H1 (cell line): Measurements from ENCODE around the gene HIVEP3. TPM values are rescaled to one million over a fixed set of nuclear protein-coding genes. Genes with fewer than 3 reads are reported as not detected.

ENCODE experiments used
- CTCF ChIA-PET: fragments of 300-600 bp; sonication (Branson Sonifier 250); formaldehyde crosslinking; loops from one replicate; lab custom pipeline; 2021; ENCODE audit not compliant: partially characterized antibody; lab: Charles Lee
- POLR2A ChIA-PET: fragments of 300-600 bp; sonication (Branson Sonifier 250); formaldehyde crosslinking; loops from one replicate; lab custom pipeline; 2021; ENCODE audit warnings: inconsistent platforms; ENCODE audit not compliant: partially characterized antibody; lab: Charles Lee
- DNase-seq, 2 experiments: peaks; one replicate each; pipeline versions ENCODE4 v3.0.0 to v3.0.0-alpha.2; 2010 to 2022; ENCODE audit warnings: low spot score in 2 of 2, low read depth in 1 of 2, mixed read lengths in 1 of 2
- FAIRE-seq: peaks from 2 replicates; lab custom pipeline; 2011; peaks lifted over from hg19 to GRCh38; lab: Jason Lieb, UNC
- H2AFZ ChIP-seq: 2 replicates; pipeline ENCODE4 v1.8.1; 2012; ENCODE audit warnings: low read length, inconsistent platforms
- H2AK5ac ChIP-seq: 2 replicates; pipeline ENCODE4 v1.6.1; 2013; ENCODE audit warnings: low read depth, low read length
- H2BK120ac ChIP-seq: replicated peaks from 2 replicates; pipeline ENCODE3; 2013; ENCODE audit warnings: low read depth, low read length, inconsistent platforms
- H2BK12ac ChIP-seq: 2 replicates; pipeline ENCODE4 v1.6.1; 2013; ENCODE audit warnings: low read depth, low read length
- H2BK15ac ChIP-seq: 2 replicates; pipeline ENCODE4 v1.6.1; 2013; ENCODE audit warnings: low read length
- H2BK20ac ChIP-seq: 2 replicates; pipeline ENCODE4 v1.6.1; 2013; ENCODE audit warnings: low read length
- H2BK5ac ChIP-seq: 2 replicates; pipeline ENCODE4 v1.6.1; 2013; ENCODE audit warnings: low read depth, low read length
- H3K14ac ChIP-seq: 2 replicates; pipeline ENCODE4 v1.6.1; 2013; ENCODE audit warnings: inconsistent platforms; ENCODE audit not compliant: insufficient read length
- H3K18ac ChIP-seq: 2 replicates; pipeline ENCODE4 v1.6.1; 2013; ENCODE audit warnings: low read length; ENCODE audit errors: extremely low read depth
- H3K23ac ChIP-seq: 2 replicates; pipeline ENCODE4 v1.6.1; 2013; ENCODE audit warnings: inconsistent platforms; ENCODE audit not compliant: insufficient read length
- H3K23me2 ChIP-seq: 2 replicates; pipeline ENCODE4 v1.6.1; 2013; ENCODE audit warnings: low read depth, low read length
- H3K27ac ChIP-seq: 2 replicates; pipeline ENCODE4 v1.6.1; 2011; ENCODE audit warnings: low read depth, low read length, inconsistent platforms
- H3K27me3 ChIP-seq, 4 experiments: replicated peaks in 1 of 4; 1 replicate in 1 of 4; 2 replicates in 3 of 4; pipeline versions ENCODE4 v1.6.1 to v1.8.1; 2011 to 2013; ENCODE audit warnings: low read length in 3 of 4, mild to moderate bottlenecking in 3 of 4, inconsistent platforms in 2 of 4, mixed read lengths in 2 of 4, moderate library complexity in 1 of 4; ENCODE audit not compliant: control insufficient read depth in 3 of 4, insufficient read depth in 3 of 4; ENCODE audit errors: extremely low read depth in 1 of 4
- H3K36me3 ChIP-seq, 4 experiments: 2 replicates each; pipeline versions ENCODE4 v1.6.1 to v1.8.1; 2011 to 2013; ENCODE audit warnings: mild to moderate bottlenecking in 4 of 4, low read length in 3 of 4, moderate library complexity in 2 of 4, control low read depth in 1 of 4, inconsistent platforms in 1 of 4; ENCODE audit not compliant: insufficient read depth in 4 of 4, control insufficient read depth in 2 of 4
- H3K4ac ChIP-seq: replicated peaks from 2 replicates; pipeline ENCODE3; 2013; ENCODE audit warnings: low read length, low read depth, mixed read lengths, inconsistent platforms; ENCODE audit not compliant: insufficient read length
- H3K4me1 ChIP-seq, 4 experiments: replicated peaks in 1 of 4; 1 replicate in 1 of 4; 2 replicates in 3 of 4; pipeline versions ENCODE4 v1.6.1 to v1.8.1; 2011 to 2013; ENCODE audit warnings: low read length in 3 of 4, inconsistent platforms in 2 of 4, mixed read lengths in 1 of 4; ENCODE audit not compliant: insufficient read depth in 4 of 4, control insufficient read depth in 3 of 4
- H3K4me2 ChIP-seq, 2 experiments: 2 replicates each; pipeline versions ENCODE4 v1.6.1 to v1.8.1; 2011 to 2013; ENCODE audit warnings: low read depth in 2 of 2, low read length in 2 of 2, control low read depth in 1 of 2, inconsistent platforms in 1 of 2, mild to moderate bottlenecking in 1 of 2; ENCODE audit not compliant: insufficient read depth in 1 of 2
- H3K4me3 ChIP-seq, 4 experiments: fragments of 200-600, 300-600 bp in 1 of 4; sonication (generic), shearing (Covaris generic), sonication (Bioruptor Twin) in 1 of 4; 2 replicates each; pipeline versions ENCODE4 v1.5.1 to v1.8.1; 2011 to 2016; ENCODE audit warnings: low read length in 4 of 4, low read depth in 3 of 4, control low read depth in 2 of 4, inconsistent platforms in 2 of 4, mild to moderate bottlenecking in 2 of 4, mixed read lengths in 1 of 4, moderate library complexity in 1 of 4; ENCODE audit not compliant: insufficient read depth in 2 of 4; ENCODE audit errors: extremely low read depth in 1 of 4
- H3K56ac ChIP-seq: replicated peaks from 2 replicates; pipeline ENCODE3; 2013; ENCODE audit warnings: low read depth, mild to moderate bottlenecking, mixed read lengths, low read length, inconsistent platforms; ENCODE audit not compliant: insufficient read length
- H3K79me1 ChIP-seq: 2 replicates; pipeline ENCODE4 v1.6.1; 2013; ENCODE audit warnings: low read depth, low read length, control low read depth
- H3K79me2 ChIP-seq, 2 experiments: 2 replicates each; pipeline versions ENCODE4 v1.6.1 to v1.8.1; 2012 to 2013; ENCODE audit warnings: low read length in 2 of 2, mild to moderate bottlenecking in 2 of 2, inconsistent platforms in 1 of 2; ENCODE audit not compliant: insufficient read depth in 2 of 2, control insufficient read depth in 1 of 2
- H3K9ac ChIP-seq, 4 experiments: replicated peaks in 1 of 4; 1 replicate in 1 of 4; 2 replicates in 3 of 4; pipeline versions ENCODE4 v1.6.1 to v1.8.1; 2011 to 2013; ENCODE audit warnings: low read depth in 3 of 4, low read length in 3 of 4, control low read depth in 2 of 4, mild to moderate bottlenecking in 2 of 4, moderate library complexity in 2 of 4, inconsistent platforms in 1 of 4; ENCODE audit errors: extremely low read depth in 1 of 4
- H3K9me3 ChIP-seq, 2 experiments: 2 replicates each; pipeline versions ENCODE4 v1.6.1 to v1.8.1; 2012 to 2013; ENCODE audit warnings: mild to moderate bottlenecking in 2 of 2, moderate library complexity in 2 of 2, control low read depth in 1 of 2, inconsistent platforms in 1 of 2, low read depth in 1 of 2, low read length in 1 of 2, mixed read lengths in 1 of 2; ENCODE audit not compliant: insufficient read depth in 2 of 2
- H4K20me1 ChIP-seq, 2 experiments: replicated peaks in 1 of 2; 2 replicates each; pipeline versions ENCODE3 to v1.8.1; 2011 to 2013; ENCODE audit warnings: inconsistent platforms in 2 of 2, low read length in 2 of 2, mild to moderate bottlenecking in 1 of 2; ENCODE audit not compliant: insufficient read depth in 2 of 2, control insufficient read depth in 1 of 2
- H4K5ac ChIP-seq: 2 replicates; pipeline ENCODE4 v1.6.1; 2013; ENCODE audit warnings: low read length, low read depth, mixed read lengths, inconsistent platforms; ENCODE audit not compliant: insufficient read length
- H4K8ac ChIP-seq: 2 replicates; pipeline ENCODE4 v1.8.0; 2013; ENCODE audit warnings: mild to moderate bottlenecking, moderate library complexity, low read length, inconsistent platforms; ENCODE audit not compliant: insufficient read depth; ENCODE audit errors: extremely low read depth
- H4K91ac ChIP-seq: replicated peaks from 2 replicates; pipeline ENCODE3; 2013; ENCODE audit warnings: low read length, mixed read lengths, inconsistent platforms; ENCODE audit not compliant: insufficient read length
- WGBS, 2 experiments: shearing (Covaris generic) in 1 of 2; methylation state at CpG; one replicate each; pipeline versions ENCODE4 v1.1.6 to v1.1.7; 2013 to 2015; ENCODE audit warnings: low lambda C conversion rate in 2 of 2, mixed read lengths in 2 of 2, inconsistent platforms in 1 of 2, low coverage in 1 of 2, missing lambda C conversion rate in 1 of 2; ENCODE audit not compliant: insufficient replicate concordance in 2 of 2, insufficient coverage in 1 of 2, insufficient read length in 1 of 2; ENCODE audit errors: extremely low coverage in 1 of 2, missing lambda C conversion rate in 1 of 2; 5-methylcytosine and 5-hydroxymethylcytosine counted together
- polyA plus RNA-seq, 7 experiments: library from polyadenylated mRNA; depleted of rRNA in 3 of 7; stranded (reverse) in 5 of 7; unstranded in 2 of 7; fragments of >200 nt in 5 of 7; fragments of 200-250 nt in 2 of 7; gene quantifications; 1 replicate in 5 of 7; 2 replicates in 1 of 7; 4 replicates in 1 of 7; pipeline versions ENCODE4 v1.2.1 to v1.2.3, GENCODE V29; 2011 to 2013; ENCODE audit warnings: missing spikeins in 2 of 7, mixed read lengths in 2 of 7
- total RNA-seq: library from RNA; stranded (reverse); fragmentation: NEBNext Ultra II Directional; extraction: Animal tissue kit (Norgen Biotek cat#: 25700); gene quantifications from 2 replicates; pipeline ENCODE4 v1.2.1, GENCODE V29; 2021

The HIVEP3 gene
- total and polyA plus RNA-seq, 2 of the 8 experiments (the other 6 are each of a cell fraction or from before 2014, with no cell fraction given) = 0.24 to 0.69 TPM

DNA sequence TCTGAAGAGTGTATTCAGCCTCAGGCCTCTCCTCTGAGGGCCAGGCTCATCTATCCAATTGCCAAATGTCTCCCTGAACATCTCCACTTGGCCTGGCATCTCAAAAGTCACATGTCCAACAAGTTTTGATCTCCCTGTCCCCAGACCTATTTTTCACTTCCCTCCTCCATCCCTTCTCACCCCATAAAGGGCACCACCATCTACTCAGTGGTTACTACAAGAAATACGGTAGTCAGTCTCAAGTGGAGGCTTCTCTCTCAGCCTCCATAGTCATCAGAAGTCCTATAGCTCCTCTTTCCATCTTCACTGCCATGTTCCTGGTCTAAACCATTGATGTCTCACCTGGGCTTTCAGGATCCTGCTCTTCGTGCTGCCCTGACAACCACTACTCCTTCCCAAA is 351.8 kb downstream of the HIVEP3 start:
- H4K20me1 ChIP-seq = no peaks in the 10 kb centered on the region
- no peak overlapping the region for H2BK120ac ChIP-seq
- H2BK12ac ChIP-seq = no peak overlapping the region
- H2AK5ac ChIP-seq = no peak overlapping the region
- DNase-seq (no peak), FAIRE-seq (no peak)
- no peaks in the 10 kb centered on the region for H3K36me3 ChIP-seq
- no peaks in the 10 kb centered on the region for H3K4me1 ChIP-seq
- H3K56ac ChIP-seq = no peak overlapping the region
- H3K4me3 ChIP-seq = no peak overlapping the region
- H2BK5ac ChIP-seq = no peak overlapping the region
- no peak overlapping the region for H2AFZ ChIP-seq
- no peak overlapping the region for H4K5ac ChIP-seq
- H3K27ac ChIP-seq = no peak overlapping the region
- H3K4ac ChIP-seq = no peak overlapping the region
- H3K79me2 ChIP-seq = no peaks in the 10 kb centered on the region
- H3K79me1 ChIP-seq = no peaks in the 10 kb centered on the region
- no peak overlapping the region for H2BK20ac ChIP-seq
- CTCF ChIA-PET = interaction anchor here (2.4 kb wide), 1 partner anchor 12 kb away, joined by 14 read pairs; no protein-coding TSS in a partner anchor
- H3K4me2 ChIP-seq = no peak overlapping the region
- no peak overlapping the region for H3K9ac ChIP-seq
- H4K91ac ChIP-seq = no peak overlapping the region
- POLR2A ChIA-PET = no interaction called here
- no peaks in the 10 kb centered on the region for H3K23me2 ChIP-seq
- H3K9me3 ChIP-seq = no peaks in the 10 kb centered on the region; a peak in 1 of 4 replicates
- H3K18ac ChIP-seq = no peak overlapping the region
- H4K8ac ChIP-seq = no peak overlapping the region
- no peak overlapping the region for H3K23ac ChIP-seq
- WGBS, 2 experiments = 81% methylated on average over 2 of the region's 2 CpGs; no CpG with 5 or more reads in 1 of the 2 experiments
- no peaks in the 10 kb centered on the region; a peak in 3 of 7 replicates for H3K27me3 ChIP-seq
- no peak overlapping the region for H3K14ac ChIP-seq
- no peak overlapping the region for H2BK15ac ChIP-seq
